HFFc6 (cell line): ENCODE data around the gene GOLGA8S. TPM values are rescaled to one million over a fixed set of nuclear protein-coding genes. Genes with fewer than 3 reads are reported as not detected.
"Not testable (repeated sequence)": the region's sequence is repeated elsewhere in the genome, so short reads cannot be mapped to it uniquely, and the experiment has no call there.

ENCODE experiments used
- DNase-seq: peaks from one replicate; pipeline ENCODE4 v3.0.0-alpha.2; 2018
- H3K27ac Mint-ChIP-seq: 2 replicates; pipeline ENCODE4 v1.8.0; 2020; ENCODE audit warnings: mild to moderate bottlenecking, mixed read lengths
- H3K27me3 Mint-ChIP-seq: 2 replicates; pipeline ENCODE4 v1.8.0; 2021; ENCODE audit warnings: mild to moderate bottlenecking, moderate library complexity, mixed read lengths; ENCODE audit not compliant: insufficient read depth
- H3K36me3 Mint-ChIP-seq: 2 replicates; pipeline ENCODE4 v1.8.0; 2021; ENCODE audit warnings: low read depth, mixed read lengths
- H3K4me1 Mint-ChIP-seq: 2 replicates; pipeline ENCODE4 v1.8.0; 2020; ENCODE audit warnings: low read depth, mixed read lengths
- H3K4me3 Mint-ChIP-seq: 2 replicates; pipeline ENCODE4 v1.8.0; 2020; ENCODE audit warnings: mild to moderate bottlenecking, moderate library complexity, mixed read lengths
- H3K9me3 Mint-ChIP-seq: 2 replicates; pipeline ENCODE4 v1.8.0; 2020; ENCODE audit warnings: mild to moderate bottlenecking, mixed read lengths
- CTCF ChIP-seq: fragments of 200-600 bp; sonication (generic); IDR thresholded peaks from 2 replicates; pipeline ENCODE4 v1.5.0; 2021; ENCODE audit warnings: antibody characterized with exemption, mild to moderate bottlenecking
- total RNA-seq, 6 experiments: library from RNA; stranded (reverse); fragmentation: NEBNext Ultra II Directional; extraction: Animal tissue kit (Norgen Biotek cat#: 25700); gene quantifications; 2 replicates in 1 of 6; 3 replicates in 5 of 6; pipeline ENCODE4 v1.2.3, GENCODE V29; 2021

GOLGA8S gene
- total RNA-seq, 6 experiments from 2014 or later, result 0.08 TPM; not detected in 5

GRCh38 chr15:23401627-23402026 lies 47.1 kb downstream of the GOLGA8S start:
- Mint-ChIP-seq H3K9me3 (peaks cover 14% of the 10 kb centered on the region; the same call in 1 of the 2 replicates), H3K36me3 (no peaks in the 10 kb centered on the region), H3K4me3 (no peak overlapping the region), H3K4me1 (no peaks in the 10 kb centered on the region), H3K27ac (no peak overlapping the region), H3K27me3 (no peaks in the 10 kb centered on the region; the same call in none of the 2 replicates)
- no peak for DNase-seq
- no peak for TF ChIP-seq CTCF

GRCh38 chr15:23402140-23402539 lies 47.6 kb downstream of the GOLGA8S start:
- Mint-ChIP-seq H3K36me3 (no peaks in the 10 kb centered on the region), H3K27ac (no peak overlapping the region), H3K9me3 (peaks cover 14% of the 10 kb centered on the region; the same call in 1 of the 2 replicates), H3K27me3 (peaks cover under 1% of the 10 kb centered on the region), H3K4me3 (no peak overlapping the region), H3K4me1 (no peaks in the 10 kb centered on the region)
- no peak for DNase-seq
- TF ChIP-seq CTCF, result no peak

GRCh38 chr15:23402544-23402943 lies 48.0 kb downstream of the GOLGA8S start:
- TF ChIP-seq CTCF, result no peak
- H3K27me3 Mint-ChIP-seq, result peaks cover 2% of the 10 kb centered on the region; the same call in 1 of the 2 replicates
- H3K4me3 Mint-ChIP-seq, result no peak overlapping the region
- peaks cover 14% of the 10 kb centered on the region; the same call in 1 of the 2 replicates for H3K9me3 Mint-ChIP-seq
- DNase-seq, result no peak
- no peak overlapping the region for H3K27ac Mint-ChIP-seq
- no peaks in the 10 kb centered on the region for H3K36me3 Mint-ChIP-seq
- H3K4me1 Mint-ChIP-seq, result no peaks in the 10 kb centered on the region

GRCh38 chr15:23403550-23403949 lies 49.0 kb downstream of the GOLGA8S start:
- Mint-ChIP-seq H3K4me1 (no peaks in the 10 kb centered on the region), H3K4me3 (no peak overlapping the region), H3K9me3 (peaks cover 14% of the 10 kb centered on the region; the same call in 1 of the 2 replicates), H3K36me3 (no peaks in the 10 kb centered on the region), H3K27me3 (peaks cover 2% of the 10 kb centered on the region; the same call in 1 of the 2 replicates), H3K27ac (no peak overlapping the region)
- no peak for DNase-seq
- no peak for TF ChIP-seq CTCF

- H3K4me1 Mint-ChIP-seq, result no peaks in the 10 kb centered on the region
Measured at GRCh38 chr15:23411841-23412240, 57.3 kb downstream of the GOLGA8S start.

GRCh38 chr15:23412881-23413600 lies 58.5 kb downstream of the GOLGA8S start:
- H3K27ac Mint-ChIP-seq, H3K4me1 Mint-ChIP-seq, H3K9me3 Mint-ChIP-seq, H3K36me3 Mint-ChIP-seq, H3K4me3 Mint-ChIP-seq, DNase-seq, H3K27me3 Mint-ChIP-seq: not testable (repeated sequence)

More at GRCh38 chr15:23411841-23412240, 57.3 kb downstream of the GOLGA8S start:
- Mint-ChIP-seq H3K4me3 (no peak overlapping the region), H3K9me3 (peaks cover 4% of the 10 kb centered on the region; the same call in 1 of the 2 replicates), H3K36me3 (no peaks in the 10 kb centered on the region), H3K27me3 (peaks cover 2% of the 10 kb centered on the region), H3K27ac (no peak overlapping the region)
- no peak for DNase-seq
- no peak for TF ChIP-seq CTCF
